GM20000 (cell line): Measurements from ENCODE around the gene ERVV-1.
"Not testable (repeated sequence)": the region's sequence is repeated elsewhere in the genome, so short reads cannot be mapped to it uniquely, and the experiment has no call there.

Experiments used
- DNase-seq: peaks from one replicate; pipeline ENCODE4 v3.0.0; 2012; ENCODE audit warnings: low spot score
- CTCF ChIP-seq: IDR thresholded peaks from 2 replicates; pipeline ENCODE4 v1.5.1; 2012; ENCODE audit warnings: mild to moderate bottlenecking, control low read depth; ENCODE audit errors: extremely low read depth, missing control alignments

The ERVV-1 gene

GRCh38 chr19:53013621-53014020 lies at the start of gene ERVV-1:
TSS of gene ERVV-1 (plus strand) at chr19:53013921. CDS start at chr19:53014091, 170 bp downstream.
- no peak for DNase-seq
- no peak for TF ChIP-seq CTCF

- TF ChIP-seq CTCF: no peak
- no peak for DNase-seq
Measured at GRCh38 chr19:52967772-52968171, 45.9 kb upstream of the ERVV-1 start.

GRCh38 chr19:52981329-52981728 lies 32.4 kb upstream of the ERVV-1 start:
- no peak for TF ChIP-seq CTCF
- no peak for DNase-seq

- not testable (repeated sequence) for DNase-seq
Measured at GRCh38 chr19:52983167-52983566, 30.6 kb upstream of the ERVV-1 start.

- TF ChIP-seq CTCF: no peak
- no peak for DNase-seq
Measured at GRCh38 chr19:52987221-52987620, 26.5 kb upstream of the ERVV-1 start.

GRCh38 chr19:52988506-52988905 lies 25.2 kb upstream of the ERVV-1 start:
- TF ChIP-seq CTCF: no peak
- no peak for DNase-seq

- DNase-seq: no peak
Measured at GRCh38 chr19:52990759-52991418, 22.8 kb upstream of the ERVV-1 start.

More at GRCh38 chr19:52990759-52991418, 22.8 kb upstream of the ERVV-1 start:
- no peak for TF ChIP-seq CTCF
